HK-2 (cell line): ENCODE results near the gene ARMC12.
"Not testable (repeated sequence)": the region's sequence is repeated elsewhere in the genome, so short reads cannot be mapped to it uniquely, and the experiment has no call there.

Source experiments
- DNase-seq: peaks from one replicate; pipeline ENCODE4 v3.0.0-alpha.2; 2018; ENCODE audit not compliant: unreplicated experiment

ARMC12 gene, protein sequence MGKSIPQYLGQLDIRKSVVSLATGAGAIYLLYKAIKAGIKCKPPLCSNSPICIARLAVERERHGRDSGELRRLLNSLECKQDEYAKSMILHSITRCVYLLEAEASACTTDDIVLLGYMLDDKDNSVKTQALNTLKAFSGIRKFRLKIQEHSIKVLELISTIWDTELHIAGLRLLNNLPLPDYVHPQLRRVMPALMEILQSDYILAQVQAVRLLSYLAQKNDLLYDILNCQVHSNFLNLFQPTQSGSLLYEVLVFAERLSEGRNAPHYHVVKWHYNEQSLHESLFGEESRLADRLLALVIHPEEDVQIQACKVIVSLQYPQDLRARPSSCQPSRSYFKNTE

GRCh38 chr6:35736982-35737412 is at the start of gene ARMC12:
ARMC12 (plus strand) TSS chr6:35737032; CDS start chr6:35737109, 77 bp downstream.
- DNase-seq = no peak

- DNase-seq = peak; percentile 65
Observed at GRCh38 chr6:35687658-35688604, 48.9 kb upstream of the ARMC12 start.

GRCh38 chr6:35688605-35689322 is 48.1 kb upstream of the ARMC12 start, which contains the start of gene FKBP5:
FKBP5 (minus strand) TSS chr6:35688915; CDS start chr6:35642824, 46,091 bp downstream.
- peak; percentile 94 for DNase-seq

GRCh38 chr6:35690006-35690405 is 46.8 kb upstream of the ARMC12 start:
- not testable (repeated sequence) for DNase-seq

- no peak for DNase-seq
Observed at GRCh38 chr6:35690484-35690883, 46.3 kb upstream of the ARMC12 start.

DNA sequence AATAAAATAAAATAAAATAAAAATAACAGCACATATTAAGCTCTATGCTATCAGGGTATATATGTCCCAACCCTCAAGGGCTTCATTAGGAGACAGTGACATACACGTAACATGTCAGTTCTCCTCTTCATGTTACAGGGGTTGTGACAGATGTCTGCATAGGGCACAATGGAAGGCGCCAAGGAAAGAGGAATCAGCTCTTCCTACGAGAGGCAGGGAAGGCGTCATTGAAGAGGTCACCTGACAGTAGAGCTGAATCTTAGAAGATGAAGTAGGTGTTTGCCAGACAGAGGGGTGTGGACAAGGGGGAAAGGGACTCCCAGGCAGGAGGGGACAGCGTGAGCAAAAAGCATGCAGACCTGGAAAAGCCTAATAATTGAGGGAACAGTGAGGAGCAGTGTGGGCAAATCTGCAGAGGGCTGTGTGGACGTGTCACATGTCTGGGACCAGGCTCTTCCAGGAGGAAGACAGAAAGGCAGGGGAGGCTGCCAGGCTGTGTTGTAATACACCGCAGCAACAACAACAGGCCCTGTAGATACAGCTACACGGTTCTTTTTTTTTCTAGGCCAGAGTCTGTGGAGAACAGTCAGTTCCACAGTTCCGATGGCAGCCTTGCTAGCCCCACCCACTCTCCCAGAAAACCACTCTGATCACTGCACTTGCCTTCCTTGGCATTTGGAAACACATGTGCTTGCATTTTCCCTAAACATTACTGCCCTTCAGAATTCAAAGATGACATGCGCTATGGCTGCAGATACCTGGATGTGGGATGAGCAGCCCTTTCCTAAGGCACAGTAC is 45.6 kb upstream of the ARMC12 start:
- DNase-seq = no peak

DNA sequence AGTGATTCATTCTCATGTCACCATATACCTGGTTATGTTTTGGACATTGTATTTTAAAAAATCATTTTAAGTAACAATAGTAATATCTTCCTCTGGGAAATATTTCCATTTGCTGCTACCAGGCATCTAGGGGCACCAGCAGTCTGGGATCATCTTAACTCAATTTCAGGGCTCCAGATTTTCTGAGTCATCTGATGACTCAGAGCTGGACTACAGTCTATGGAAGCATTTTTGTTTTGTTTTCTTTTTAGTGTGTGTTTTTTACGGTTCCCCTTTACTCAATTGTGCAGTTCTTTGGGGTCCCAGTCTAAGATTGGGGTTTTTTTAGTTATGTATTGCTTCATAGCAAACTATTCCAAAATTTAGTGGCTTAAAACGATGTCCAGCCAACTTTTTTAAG is 42.4 kb upstream of the ARMC12 start:
- DNase-seq = no peak

DNA sequence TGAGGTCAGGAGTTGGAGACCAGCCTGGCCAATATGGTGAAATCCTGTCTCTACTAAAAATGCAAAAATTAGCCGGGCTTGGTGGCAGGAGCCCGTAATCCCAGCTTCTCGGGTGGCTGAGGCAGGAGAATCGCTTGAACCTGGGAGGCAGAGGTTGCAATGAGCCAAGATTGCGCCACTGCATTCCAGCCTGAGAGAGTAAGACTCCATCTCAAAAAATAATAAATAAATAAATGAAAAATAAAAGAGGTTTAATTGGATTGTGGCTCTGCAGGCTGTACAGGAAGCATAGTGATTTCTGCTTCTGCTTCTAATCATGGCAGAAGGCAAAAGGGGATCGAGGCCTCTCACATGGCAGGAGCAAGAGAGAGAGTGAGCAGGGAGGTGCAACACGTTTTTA is 38.4 kb upstream of the ARMC12 start:
- DNase-seq = not testable (repeated sequence)

GRCh38 chr6:35698858-35699257 is 38.0 kb upstream of the ARMC12 start:
- no peak for DNase-seq

DNA sequence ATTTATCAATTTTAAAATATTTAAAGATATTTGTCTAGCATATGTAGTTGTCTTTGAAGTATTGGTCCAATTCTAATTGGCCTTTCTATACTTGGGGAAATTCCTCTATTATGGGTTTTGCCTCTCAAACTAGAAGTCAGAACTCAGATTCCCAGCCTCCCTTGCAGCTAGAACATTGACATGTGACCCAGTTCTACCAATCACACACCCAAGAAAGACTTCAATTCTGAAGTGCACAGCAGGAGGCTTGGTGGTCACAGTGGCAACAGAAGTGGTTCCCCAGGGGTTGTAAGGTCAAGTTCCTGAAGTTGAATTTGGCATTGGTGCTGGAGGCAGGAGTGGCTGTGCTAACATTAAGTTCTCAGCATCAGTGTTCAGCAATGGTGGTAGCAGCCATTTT is 33.3 kb upstream of the ARMC12 start:
- DNase-seq = no peak

GRCh38 chr6:35706468-35706867 is 30.4 kb upstream of the ARMC12 start:
- DNase-seq = no peak

GRCh38 chr6:35707714-35708407 is 29.0 kb upstream of the ARMC12 start:
- no peak for DNase-seq

- DNase-seq = no peak
Observed at GRCh38 chr6:35708585-35708984, 28.2 kb upstream of the ARMC12 start.

DNA sequence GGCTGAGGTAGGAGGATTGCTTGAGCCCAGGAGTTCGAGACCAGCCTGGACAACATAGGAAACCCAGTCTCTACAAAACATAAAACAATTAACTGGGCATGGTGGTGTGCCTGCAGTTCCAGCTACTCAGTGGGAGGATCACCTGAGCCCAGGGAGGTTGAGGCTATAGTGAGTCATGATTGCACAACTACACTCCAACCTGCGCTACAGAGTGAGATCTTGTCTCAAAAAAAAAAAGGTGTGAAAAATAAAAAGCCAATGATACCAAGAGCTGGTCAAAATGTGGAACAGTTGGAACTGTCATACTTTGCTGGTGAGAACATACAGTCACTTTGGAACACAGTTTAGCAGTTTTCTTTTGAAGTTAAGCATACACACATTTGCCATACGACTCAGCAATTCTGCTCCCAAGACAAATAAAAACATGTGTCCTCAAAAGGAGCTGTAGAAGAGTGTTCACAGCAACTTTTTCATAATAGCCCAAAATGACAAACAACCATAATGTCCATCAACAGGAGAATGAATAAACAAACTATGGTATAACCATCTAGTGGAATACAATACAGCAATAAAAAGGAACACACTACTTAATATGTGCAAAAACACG is 26.5 kb upstream of the ARMC12 start:
- DNase-seq = no peak

- no peak for DNase-seq
Observed at GRCh38 chr6:35711731-35712130, 25.1 kb upstream of the ARMC12 start.

DNA sequence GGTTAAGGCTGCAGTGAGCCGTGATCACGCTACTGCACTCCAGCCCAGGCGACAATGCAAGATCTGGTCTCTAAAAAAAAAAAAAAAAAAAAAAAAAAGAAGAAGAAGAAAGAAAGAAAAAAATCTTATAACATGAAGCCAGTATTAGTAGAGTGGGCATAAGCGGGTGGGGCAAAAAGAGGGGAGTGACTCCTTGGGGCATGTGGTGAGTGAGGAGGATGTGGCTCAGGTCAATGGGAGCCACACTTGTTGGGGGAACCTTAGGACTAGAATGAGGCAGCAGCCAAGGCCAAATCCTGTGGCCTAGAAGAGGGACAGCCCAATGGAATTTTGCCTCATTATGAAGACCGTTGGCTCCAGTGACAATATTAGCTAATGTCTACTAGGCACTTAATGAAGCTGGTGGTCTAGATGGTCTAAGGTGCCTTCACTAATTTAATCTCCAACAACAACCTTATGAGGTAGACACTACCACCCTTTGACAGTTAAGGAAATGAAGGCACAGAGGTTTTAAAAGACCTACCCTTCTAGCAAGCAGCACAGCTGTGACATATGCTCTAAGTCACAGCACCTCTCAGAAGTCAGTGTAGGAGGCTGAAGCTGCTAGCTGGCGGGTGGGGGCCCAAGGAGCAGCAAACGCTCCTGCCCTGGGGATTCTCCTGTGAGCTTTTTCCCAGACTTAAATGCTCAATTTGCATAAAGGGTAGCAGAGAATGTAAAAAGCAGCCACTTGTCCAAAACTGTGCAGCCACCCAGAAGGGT is 23.6 kb upstream of the ARMC12 start:
- DNase-seq = no peak

DNA sequence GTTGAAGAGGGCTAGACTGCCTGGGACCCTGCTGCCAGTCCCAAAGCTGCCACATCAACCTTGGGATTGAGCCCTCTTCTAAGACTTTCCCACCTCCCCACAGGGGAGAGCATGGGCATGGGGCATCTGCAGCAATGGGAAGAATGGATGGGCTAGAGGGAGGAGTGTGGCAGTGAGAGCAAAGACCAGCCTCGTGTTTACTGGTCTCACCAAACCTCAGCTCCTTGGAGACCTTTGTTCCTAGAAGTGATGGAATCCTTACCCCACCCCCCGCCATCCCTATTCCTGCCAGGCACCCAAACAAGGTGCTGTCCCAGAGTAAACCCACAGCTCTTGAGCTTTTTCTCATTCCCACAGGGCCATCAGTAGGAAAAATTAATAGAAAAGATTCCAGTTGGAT is 20.0 kb upstream of the ARMC12 start:
- no peak for DNase-seq

DNA sequence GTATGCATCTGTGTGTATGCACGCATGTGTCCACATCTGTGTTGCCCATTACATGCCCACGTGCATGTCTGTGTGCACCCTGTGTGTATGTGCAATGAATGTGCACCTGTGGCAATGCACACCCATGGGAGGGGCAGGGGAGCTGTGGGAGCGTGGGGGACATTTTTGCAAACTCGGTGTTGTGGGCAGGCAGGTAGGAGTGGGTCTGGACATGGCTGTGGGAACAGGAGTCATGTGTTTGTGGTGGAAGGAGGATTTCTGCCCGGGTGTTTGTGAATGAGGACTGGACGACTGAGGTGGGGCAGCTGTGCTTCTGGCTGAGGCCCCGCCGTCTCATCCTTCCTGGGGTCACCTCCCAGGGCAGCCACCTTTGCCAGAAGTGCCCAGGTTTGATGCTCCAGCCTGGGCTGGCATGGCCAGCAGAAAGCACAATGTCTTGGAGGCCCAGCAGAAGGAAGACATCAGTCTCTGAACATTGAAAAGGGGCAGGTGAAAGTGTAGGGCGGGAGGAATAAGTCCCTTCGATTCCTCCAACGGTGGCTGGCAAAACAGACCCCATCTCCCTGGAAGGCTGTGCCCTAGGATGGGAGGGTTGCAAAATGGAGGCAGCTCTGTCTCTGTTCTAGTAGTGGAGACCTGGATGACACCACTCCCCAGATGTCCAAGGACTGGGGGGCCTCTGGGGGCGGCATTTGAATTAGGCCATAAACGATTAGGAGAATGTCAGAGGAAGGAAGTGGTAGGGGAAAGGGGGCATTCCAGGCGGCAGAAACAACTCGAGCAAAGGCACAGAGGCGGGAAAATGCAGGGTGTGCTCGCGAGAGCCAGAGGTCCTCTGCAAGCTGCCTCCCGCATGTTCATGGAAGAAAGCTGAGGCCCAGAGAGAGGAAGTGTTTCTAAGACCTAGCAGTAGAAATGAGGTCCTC is 19.1 kb upstream of the ARMC12 start:
- DNase-seq = no peak
